Thyroid gland (tissue), 4 donors: ENCODE results near the gene TRPM4. TPM values are rescaled to one million over a fixed set of nuclear protein-coding genes. Genes with fewer than 3 reads are reported as not detected.
A peak's percentile ranks its signal among the peaks of the same experiment; 100 is the strongest.

Experiments
- DNase-seq, 2 donors: peaks; one replicate each; pipeline ENCODE4 v3.0.0-alpha.2; 2019
- H3K27ac ChIP-seq, 3 donors: fragments of 200-600 bp; sonication (generic); 1 replicate in 2 of 3; 2 replicates in 1 of 3; pipeline ENCODE4 v1.5.1; 2016 to 2019; ENCODE audit warnings: mild to moderate bottlenecking in 1 of 3, moderate library complexity in 1 of 3
- H3K27me3 ChIP-seq: fragments of 200-600 bp; sonication (generic); one replicate; pipeline ENCODE4 v1.5.1; 2019
- H3K36me3 ChIP-seq, 2 donors: fragments of 200-600 bp; sonication (generic); one replicate each; pipeline ENCODE4 v1.5.1; 2016 to 2019
- H3K4me1 ChIP-seq, 2 donors: fragments of 200-600 bp; sonication (generic); one replicate each; pipeline ENCODE4 v1.5.1; 2017 to 2019
- H3K4me3 ChIP-seq, 3 donors: fragments of 200-600 bp; sonication (generic); replicated peaks in 1 of 3; 1 replicate in 2 of 3; 2 replicates in 1 of 3; pipeline ENCODE4 v1.5.1; 2016; ENCODE audit warnings: mild to moderate bottlenecking in 1 of 3
- H3K9me3 ChIP-seq: fragments of 200-600 bp; sonication (generic); one replicate; pipeline ENCODE4 v1.5.1; 2017
- CTCF ChIP-seq, 6 experiments: fragments of 200-600 bp in 3 of 6; fragments of 450-650 bp in 3 of 6; sonication (generic) in 3 of 6; IDR thresholded peaks; one replicate each; pipeline ENCODE4 v1.5.1; 2016 to 2019; ENCODE audit warnings: antibody characterized with exemption in 6 of 6, mild to moderate bottlenecking in 2 of 6, inconsistent platforms in 1 of 6, moderate library complexity in 1 of 6
- POLR2A ChIP-seq, 2 donors: fragments of 450-650 bp; IDR thresholded peaks; one replicate each; pipeline ENCODE4 v1.6.1; 2017; ENCODE audit warnings: antibody characterized with exemption in 2 of 2, mild to moderate bottlenecking in 2 of 2, moderate library complexity in 1 of 2
- WGBS, 2 donors: methylation state at CpG; one replicate each; pipeline ENCODE4 v1.1.5; 2017; 5-methylcytosine and 5-hydroxymethylcytosine counted together
- intact Hi-C: fragments of 100-400 bp; cut with DNase I; formaldehyde crosslinking; loops from one replicate; pipeline ENCODE4 v1.15.1; 2023
- total RNA-seq, 4 donors: library from RNA; depleted of rRNA; stranded (reverse); fragments of >200 nt; gene quantifications; one replicate each; pipeline ENCODE4 v1.2.3, GENCODE V29; 2016

TRPM4 gene
- total RNA-seq, 4 donors from 2014 or later = 18.4 to 36.4 (median 26.1) TPM

DNA sequence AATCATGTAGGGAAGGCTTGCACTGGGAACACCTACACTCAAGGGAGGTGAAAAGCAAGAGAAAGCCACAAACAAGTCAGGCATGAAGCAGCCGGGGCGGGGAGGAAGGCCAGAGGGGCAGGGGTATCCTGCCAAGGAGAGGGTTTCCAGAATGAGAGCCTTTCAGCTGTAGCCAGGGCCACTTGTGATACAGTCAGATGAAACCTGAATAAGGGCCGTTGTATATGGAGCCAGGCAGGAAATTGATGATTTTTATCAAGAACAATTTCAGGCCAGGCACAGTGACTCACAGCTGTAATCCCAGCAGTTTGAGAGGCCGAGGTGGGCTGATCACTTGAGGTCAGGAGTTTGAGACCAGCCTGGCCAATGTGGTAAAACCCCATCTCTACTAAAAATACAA is 4.4 kb downstream of the TRPM4 start:
- Histone ChIP-seq H3K4me3 (no peak overlapping the region), H3K4me1 (peaks cover 12 to 38% of the 10 kb centered on the region in 2 donors), H3K36me3 (no peaks in the 10 kb centered on the region), H3K9me3 (no peaks in the 10 kb centered on the region), H3K27ac (peak overlapping the region; percentile 13 to 57 (median 51)), H3K27me3 (no peaks in the 10 kb centered on the region)
- 14 to 20% methylated on average over 4 of the region's 4 CpGs for WGBS, 2 donors
- no peak for TF ChIP-seq CTCF (IDR thresholded peaks at IDR 0.05)
- TF ChIP-seq POLR2A (IDR thresholded peaks at IDR 0.05) = no peak
- peak; percentile 75 to 82 for DNase-seq
- intact Hi-C loops = no loop called here

DNA sequence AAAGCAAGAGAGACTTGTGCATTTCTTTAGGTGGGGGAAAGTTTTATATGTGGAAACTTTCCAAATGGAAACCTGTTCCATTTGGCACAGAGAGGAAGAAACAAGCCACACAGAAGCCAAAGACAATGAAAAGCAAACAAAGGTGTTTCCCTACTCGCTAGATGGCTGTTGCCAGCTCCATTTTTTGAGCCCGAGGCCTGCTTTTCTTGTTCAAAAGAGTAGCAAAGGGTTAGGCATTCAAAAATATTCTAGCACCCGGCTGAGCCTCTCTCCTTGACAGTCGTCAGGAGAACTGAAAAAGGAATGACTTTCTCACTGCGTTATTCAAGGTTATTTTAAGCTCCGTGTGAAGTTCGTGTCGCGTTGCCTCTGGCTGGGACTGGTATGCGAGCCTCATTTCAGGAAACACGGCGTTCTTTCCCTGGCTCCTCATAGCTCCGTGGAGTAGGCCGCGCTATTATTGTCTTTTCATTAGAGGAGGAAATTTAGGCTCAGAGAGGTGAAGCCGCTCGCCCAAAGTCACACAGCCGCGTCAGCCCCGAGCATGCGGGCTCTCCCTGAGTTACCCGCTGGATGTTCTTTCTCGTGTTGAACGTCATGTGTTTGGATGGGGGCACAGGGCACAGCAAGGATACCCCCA is 7.6 kb downstream of the TRPM4 start:
- intact Hi-C loops = no loop called here
- Histone ChIP-seq H3K4me1 (peaks cover 12 to 29% of the 10 kb centered on the region in 2 donors), H3K27me3 (no peaks in the 10 kb centered on the region), H3K27ac (peak overlapping the region; percentile 51 to 88 (median 72)), H3K4me3 (no peak overlapping the region), H3K9me3 (no peaks in the 10 kb centered on the region), H3K36me3 (peaks cover 0 to 3% of the 10 kb centered on the region in 2 donors)
- 23 to 37% methylated on average over 18 to 24 of the region's 24 CpGs for WGBS, 2 donors
- peak; percentile 65 to 69 for DNase-seq
- no peak for TF ChIP-seq POLR2A (IDR thresholded peaks at IDR 0.05)
- no peak for TF ChIP-seq CTCF (IDR thresholded peaks at IDR 0.05)

GRCh38 chr19:49165865-49166301 is 8.3 kb downstream of the TRPM4 start:
- 50 to 57% methylated on average over 12 to 21 of the region's 30 CpGs for WGBS, 2 donors
- no peak overlapping the region for H3K4me3 ChIP-seq
- intact Hi-C loops = no loop called here
- H3K4me1 ChIP-seq = peaks cover 12 to 29% of the 10 kb centered on the region in 2 donors
- DNase-seq = no peak
- H3K36me3 ChIP-seq = peaks cover 0 to 7% of the 10 kb centered on the region in 2 donors
- H3K9me3 ChIP-seq = no peaks in the 10 kb centered on the region
- TF ChIP-seq POLR2A (IDR thresholded peaks at IDR 0.05) = no peak
- TF ChIP-seq CTCF (IDR thresholded peaks at IDR 0.05) = no peak
- H3K27me3 ChIP-seq = no peaks in the 10 kb centered on the region
- H3K27ac ChIP-seq = peak overlapping the region; percentile 51 to 88 (median 72)

GRCh38 chr19:49167857-49168409 is 10.3 kb downstream of the TRPM4 start:
- Histone ChIP-seq H3K27ac (no peak overlapping the region), H3K9me3 (no peaks in the 10 kb centered on the region), H3K4me1 (peaks cover 6 to 17% of the 10 kb centered on the region in 2 donors), H3K36me3 (peaks cover 17 to 27% of the 10 kb centered on the region in 2 donors), H3K4me3 (no peak overlapping the region), H3K27me3 (no peaks in the 10 kb centered on the region)
- 90 to 97% methylated on average over 18 to 25 of the region's 25 CpGs for WGBS, 2 donors
- no peak for TF ChIP-seq CTCF (IDR thresholded peaks at IDR 0.05)
- TF ChIP-seq POLR2A (IDR thresholded peaks at IDR 0.05) = no peak
- no peak for DNase-seq
- intact Hi-C loops = no loop called here

- Histone ChIP-seq H3K27me3 (no peaks in the 10 kb centered on the region), H3K9me3 (no peaks in the 10 kb centered on the region), H3K4me1 (peaks cover 6 to 17% of the 10 kb centered on the region in 2 donors), H3K4me3 (no peak overlapping the region), H3K27ac (no peak overlapping the region), H3K36me3 (peaks cover 21 to 30% of the 10 kb centered on the region in 2 donors)
- no peak for DNase-seq
- TF ChIP-seq POLR2A (IDR thresholded peaks at IDR 0.05) (no peak), CTCF (IDR thresholded peaks at IDR 0.05) (no peak)
- WGBS, 2 donors = 96% methylated on average over 20 to 23 of the region's 23 CpGs
- intact Hi-C loops = no loop called here
Measured at GRCh38 chr19:49168421-49168820, 10.8 kb downstream of the TRPM4 start.
